ENCODE measurements around the gene CDH4. TPM values are rescaled to one million over a fixed set of nuclear protein-coding genes. Genes with fewer than 3 reads are reported as not detected.

The CDH4 gene
- total and polyA plus RNA-seq, 2 of the 8 experiments (the other 6 are each of a cell fraction or from before 2014, with no cell fraction given): 4.3 to 7.9 TPM

DNA sequence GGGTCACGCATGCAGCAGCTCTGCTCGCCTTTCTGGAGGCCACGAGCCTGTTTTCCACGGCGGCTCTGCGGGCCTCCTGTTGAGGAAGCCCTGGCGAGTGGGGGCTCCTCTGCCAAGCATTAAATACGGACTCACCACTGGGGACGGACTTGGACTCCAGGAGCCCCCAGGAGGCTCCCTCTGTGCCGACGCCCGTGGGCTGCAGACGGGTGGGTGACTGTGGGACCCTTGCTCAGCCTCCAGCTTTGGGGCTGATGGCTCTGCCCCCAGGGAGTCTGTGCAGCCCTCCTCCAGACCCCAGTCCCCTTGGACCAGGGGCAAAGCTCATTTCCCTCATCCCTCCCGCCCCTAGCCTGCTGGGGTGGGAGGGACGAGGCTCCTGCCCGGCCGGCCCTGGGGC lies 577.5 kb downstream of the CDH4 start:
- H3K4me3 ChIP-seq (ENCODE audit: extremely low read depth in 1 of 4, insufficient read depth in 2 of 4, low read depth in 3 of 4, low read length in 4 of 4): no peak overlapping the region
- POLR2A ChIA-PET (ENCODE audit: partially characterized antibody): no interaction called here
- H2AFZ ChIP-seq (ENCODE audit: low read length): no peak overlapping the region
- H3K4ac ChIP-seq (replicated peaks; ENCODE audit: insufficient read length, low read depth, low read length): no peak overlapping the region
- H2BK12ac ChIP-seq (ENCODE audit: low read depth, low read length): no peak overlapping the region
- H4K20me1 ChIP-seq (replicated peaks in 1 of 2; ENCODE audit: control insufficient read depth in 1 of 2, insufficient read depth in 2 of 2, low read length in 2 of 2): no peaks in the 10 kb centered on the region
- H3K4me1 ChIP-seq (replicated peaks in 1 of 4; ENCODE audit: control insufficient read depth in 3 of 4, insufficient read depth in 4 of 4, low read length in 3 of 4): no peaks in the 10 kb centered on the region
- H2BK20ac ChIP-seq (ENCODE audit: low read length): no peak overlapping the region
- no peak overlapping the region for H3K14ac ChIP-seq (ENCODE audit: insufficient read length)
- H3K18ac ChIP-seq (ENCODE audit: extremely low read depth, low read length): no peak overlapping the region
- no peak overlapping the region for H2BK120ac ChIP-seq (replicated peaks; ENCODE audit: low read depth, low read length)
- H3K79me1 ChIP-seq (ENCODE audit: low read depth, low read length): no peaks in the 10 kb centered on the region; the same call in 1 of the 2 replicates
- no peak overlapping the region for H2AK5ac ChIP-seq (ENCODE audit: low read depth, low read length)
- H3K27me3 ChIP-seq (replicated peaks in 1 of 4; ENCODE audit: control insufficient read depth in 3 of 4, extremely low read depth in 1 of 4, insufficient read depth in 3 of 4, low read length in 3 of 4): peaks cover 0 to 2% (median 0%) of the 10 kb centered on the region in 4 experiments; a peak in 3 of 7 replicates
- no peak overlapping the region for H3K27ac ChIP-seq (ENCODE audit: low read depth, low read length)
- H3K23ac ChIP-seq (ENCODE audit: insufficient read length): no peak overlapping the region
- no peaks in the 10 kb centered on the region for H3K36me3 ChIP-seq (ENCODE audit: control insufficient read depth in 2 of 4, insufficient read depth in 4 of 4, low read length in 3 of 4)
- no peak overlapping the region for H3K9ac ChIP-seq (replicated peaks in 1 of 4; ENCODE audit: extremely low read depth in 1 of 4, low read depth in 3 of 4, low read length in 3 of 4)
- H3K23me2 ChIP-seq (ENCODE audit: low read depth, low read length): no peaks in the 10 kb centered on the region
- no peak overlapping the region for H4K91ac ChIP-seq (replicated peaks; ENCODE audit: insufficient read length, low read length)
- no peak overlapping the region for H2BK5ac ChIP-seq (ENCODE audit: low read depth, low read length)
- DNase-seq (ENCODE audit: low read depth in 1 of 2, low spot score in 2 of 2) (no peak), FAIRE-seq (no peak)
- no peak overlapping the region for H3K56ac ChIP-seq (replicated peaks; ENCODE audit: insufficient read length, low read depth, low read length)
- WGBS, 2 experiments (ENCODE audit: extremely low coverage in 1 of 2, insufficient coverage in 1 of 2, insufficient read length in 1 of 2, insufficient replicate concordance in 2 of 2, low coverage in 1 of 2, low lambda C conversion rate in 2 of 2, missing lambda C conversion rate in 1 of 2): 86% methylated on average over 17 of the region's 17 CpGs; no CpG with 5 or more reads in 1 of the 2 experiments
- H4K5ac ChIP-seq (ENCODE audit: insufficient read length, low read depth, low read length): no peak overlapping the region
- H3K9me3 ChIP-seq (ENCODE audit: insufficient read depth in 2 of 2, low read depth in 1 of 2, low read length in 1 of 2): peaks cover 11 to 12% of the 10 kb centered on the region in 2 experiments; a peak in 3 of 4 replicates
- CTCF ChIA-PET (ENCODE audit: partially characterized antibody): no interaction called here
- no peak overlapping the region for H2BK15ac ChIP-seq (ENCODE audit: low read length)
- H3K79me2 ChIP-seq (ENCODE audit: control insufficient read depth in 1 of 2, insufficient read depth in 2 of 2, low read length in 2 of 2): no peaks in the 10 kb centered on the region
- no peak overlapping the region for H4K8ac ChIP-seq (ENCODE audit: extremely low read depth, insufficient read depth, low read length)
- no peak overlapping the region for H3K4me2 ChIP-seq (ENCODE audit: insufficient read depth in 1 of 2, low read depth in 2 of 2, low read length in 2 of 2)
- TF ChIP-seq JUN (IDR thresholded peaks at IDR 0.05; ENCODE audit: low read depth, low read length): no peak
- no peak for TF ChIP-seq TEAD4 (IDR thresholded peaks at IDR 0.05; ENCODE audit: low read depth, low read length)
- TF ChIP-seq ZNF274 (IDR thresholded peaks at IDR 0.05; ENCODE audit: borderline replicate concordance, extremely low read depth, low read length): no peak
- TF ChIP-seq SIRT6 (IDR thresholded peaks at IDR 0.05; ENCODE audit: low read length): no peak
- TF ChIP-seq CHD2 (IDR thresholded peaks at IDR 0.05; ENCODE audit: low read length): no peak
- no peak for TF ChIP-seq TAF7 (optimal IDR thresholded peaks at IDR 0.05; ENCODE audit: borderline replicate concordance, low read depth, low read length)
- TF ChIP-seq JUND (IDR thresholded peaks at IDR 0.05; ENCODE audit: low read length): no peak
- no peak for TF ChIP-seq SIX5 (IDR thresholded peaks at IDR 0.05; ENCODE audit: low read depth, low read length)
- TF ChIP-seq HDAC2 (IDR thresholded peaks at IDR 0.05; ENCODE audit: borderline replicate concordance in 1 of 2, low read depth in 2 of 2, low read length in 2 of 2): no peak
- no peak for TF ChIP-seq EZH2 (IDR thresholded peaks at IDR 0.05; ENCODE audit: low read depth, low read length, severe bottlenecking)
- TF ChIP-seq, protein P1, sequence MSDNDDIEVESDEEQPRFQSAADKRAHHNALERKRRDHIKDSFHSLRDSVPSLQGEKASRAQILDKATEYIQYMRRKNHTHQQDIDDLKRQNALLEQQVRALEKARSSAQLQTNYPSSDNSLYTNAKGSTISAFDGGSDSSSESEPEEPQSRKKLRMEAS (IDR thresholded peaks at IDR 0.05): no peak
- TF ChIP-seq, protein P2, sequence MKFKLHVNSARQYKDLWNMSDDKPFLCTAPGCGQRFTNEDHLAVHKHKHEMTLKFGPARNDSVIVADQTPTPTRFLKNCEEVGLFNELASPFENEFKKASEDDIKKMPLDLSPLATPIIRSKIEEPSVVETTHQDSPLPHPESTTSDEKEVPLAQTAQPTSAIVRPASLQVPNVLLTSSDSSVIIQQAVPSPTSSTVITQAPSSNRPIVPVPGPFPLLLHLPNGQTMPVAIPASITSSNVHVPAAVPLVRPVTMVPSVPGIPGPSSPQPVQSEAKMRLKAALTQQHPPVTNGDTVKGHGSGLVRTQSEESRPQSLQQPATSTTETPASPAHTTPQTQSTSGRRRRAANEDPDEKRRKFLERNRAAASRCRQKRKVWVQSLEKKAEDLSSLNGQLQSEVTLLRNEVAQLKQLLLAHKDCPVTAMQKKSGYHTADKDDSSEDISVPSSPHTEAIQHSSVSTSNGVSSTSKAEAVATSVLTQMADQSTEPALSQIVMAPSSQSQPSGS (IDR thresholded peaks at IDR 0.05; ENCODE audit: low read length): no peak
- no peak for TF ChIP-seq SP1 (IDR thresholded peaks at IDR 0.05; ENCODE audit: low read depth, low read length)

Measured in H1 (cell line).